Transverse colon (tissue), 3 donors: ENCODE data around the gene RALBP1.

Experiments
- CTCF ChIP-seq, 5 experiments: fragments of 200-600 bp in 3 of 5; fragments of 450-650 bp in 2 of 5; sonication (generic) in 3 of 5; IDR thresholded peaks; 1 replicate in 2 of 5; 2 replicates in 3 of 5; pipeline ENCODE4 v1.5.1; 2016 to 2017; ENCODE audit warnings: antibody characterized with exemption in 5 of 5, inconsistent platforms in 3 of 5, mild to moderate bottlenecking in 2 of 5, moderate library complexity in 1 of 5
- EP300 ChIP-seq: sonication (generic); formaldehyde crosslinking; IDR thresholded peaks from one replicate; pipeline ENCODE4 v1.6.1; 2017; ENCODE audit warnings: antibody characterized with exemption, low read depth

GRCh38 chr18:9557250-9557943 lies 82.1 kb downstream of the RALBP1 start:
- TF ChIP-seq EP300 = no peak
- no peak for TF ChIP-seq CTCF (IDR thresholded peaks at IDR 0.05)
